ENCODE data around the gene STAT5B. TPM values are rescaled to one million over a fixed set of nuclear protein-coding genes. Genes with fewer than 3 reads are reported as not detected.
A peak's percentile ranks its signal among the peaks of the same experiment; 100 is the strongest.
"Not testable (repeated sequence)": the region's sequence is repeated elsewhere in the genome, so short reads cannot be mapped to it uniquely, and the experiment has no call there.

The STAT5B gene
- total RNA-seq, result 43.3 and 46.8 TPM in 2 replicates
- long read RNA-seq, partial matches to known transcripts, result 12 of 25 reads
- long read RNA-seq, other reads (novel, unspliced or antisense), result 13 of 25 reads

GRCh38 chr17:42276359-42276608 is at the start of gene STAT5B:
STAT5B (minus strand) TSS chr17:42276391; CDS start chr17:42232127, 44,264 bp downstream.
- no peaks in the 10 kb centered on the region for H3K9me3 Mint-ChIP-seq (ENCODE audit: low read depth)
- TF ChIP-seq CTCF (IDR thresholded peaks at IDR 0.05; ENCODE audit: unreplicated experiment), result no peak
- H3K27me3 Mint-ChIP-seq, result no peaks in the 10 kb centered on the region
- H3K36me3 Mint-ChIP-seq (ENCODE audit: insufficient read depth), result no peaks in the 10 kb centered on the region
- peak; percentile 46 for DNase-seq (ENCODE audit: low spot score, unreplicated experiment)
- H3K4me3 Mint-ChIP-seq (ENCODE audit: low read depth), result peak within 1 kb of the TSS; percentile 88
- peaks cover 23% of the 10 kb centered on the region for H3K4me1 Mint-ChIP-seq (ENCODE audit: low read depth)
- peak within 1 kb of the TSS; percentile 95 for H3K27ac Mint-ChIP-seq

DNA sequence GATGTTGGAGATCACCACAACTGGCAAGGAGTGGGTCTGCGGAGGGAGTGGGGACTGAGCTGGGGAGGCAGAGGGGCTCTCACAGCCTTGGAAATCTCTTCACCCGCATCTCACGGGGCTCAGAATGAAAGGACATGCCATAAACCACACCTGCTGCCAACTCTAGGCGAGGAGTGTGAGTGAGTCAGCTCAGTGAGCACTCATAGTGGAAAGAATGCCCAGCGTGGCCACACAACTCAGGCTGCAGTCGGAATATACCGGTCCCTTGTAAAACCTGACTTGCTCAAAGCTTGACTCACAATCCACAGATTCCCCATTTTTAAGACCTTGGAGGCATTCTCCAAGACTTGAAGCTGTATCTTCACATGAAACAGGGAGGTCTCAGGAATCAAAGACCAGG is 48.8 kb upstream of the STAT5B start:
- Mint-ChIP-seq H3K4me1 (ENCODE audit: low read depth) (no peaks in the 10 kb centered on the region), H3K27me3 (no peaks in the 10 kb centered on the region), H3K9me3 (ENCODE audit: low read depth) (no peaks in the 10 kb centered on the region), H3K36me3 (ENCODE audit: insufficient read depth) (peaks cover 24% of the 10 kb centered on the region), H3K4me3 (ENCODE audit: low read depth) (no peak overlapping the region), H3K27ac (peak overlapping the region; percentile 20)
- DNase-seq (ENCODE audit: low spot score, unreplicated experiment), result no peak
- no peak for TF ChIP-seq CTCF (IDR thresholded peaks at IDR 0.05; ENCODE audit: unreplicated experiment)

- Mint-ChIP-seq H3K27me3 (no peaks in the 10 kb centered on the region), H3K9me3 (ENCODE audit: low read depth) (no peaks in the 10 kb centered on the region), H3K4me1 (ENCODE audit: low read depth) (no peaks in the 10 kb centered on the region), H3K27ac (no peak overlapping the region), H3K36me3 (ENCODE audit: insufficient read depth) (peaks cover 25% of the 10 kb centered on the region), H3K4me3 (ENCODE audit: low read depth) (no peak overlapping the region)
- no peak for TF ChIP-seq CTCF (IDR thresholded peaks at IDR 0.05; ENCODE audit: unreplicated experiment)
- no peak for DNase-seq (ENCODE audit: low spot score, unreplicated experiment)
Measured at GRCh38 chr17:42323268-42323773, 47.1 kb upstream of the STAT5B start.

GRCh38 chr17:42322382-42323267 is 46.4 kb upstream of the STAT5B start:
- H3K9me3 Mint-ChIP-seq (ENCODE audit: low read depth), result no peaks in the 10 kb centered on the region
- H3K4me1 Mint-ChIP-seq (ENCODE audit: low read depth), result peaks cover 3% of the 10 kb centered on the region
- no peak overlapping the region for H3K4me3 Mint-ChIP-seq (ENCODE audit: low read depth)
- no peak for TF ChIP-seq CTCF (IDR thresholded peaks at IDR 0.05; ENCODE audit: unreplicated experiment)
- H3K27ac Mint-ChIP-seq, result no peak overlapping the region
- H3K36me3 Mint-ChIP-seq (ENCODE audit: insufficient read depth), result peaks cover 25% of the 10 kb centered on the region
- H3K27me3 Mint-ChIP-seq, result no peaks in the 10 kb centered on the region
- peak; percentile 88 for DNase-seq (ENCODE audit: low spot score, unreplicated experiment)

GRCh38 chr17:42321555-42321954 is 45.4 kb upstream of the STAT5B start:
- H3K9me3 Mint-ChIP-seq (ENCODE audit: low read depth), result no peaks in the 10 kb centered on the region
- peaks cover 14% of the 10 kb centered on the region for H3K4me1 Mint-ChIP-seq (ENCODE audit: low read depth)
- no peak overlapping the region for H3K27ac Mint-ChIP-seq
- peaks cover 24% of the 10 kb centered on the region for H3K36me3 Mint-ChIP-seq (ENCODE audit: insufficient read depth)
- no peak overlapping the region for H3K4me3 Mint-ChIP-seq (ENCODE audit: low read depth)
- no peaks in the 10 kb centered on the region for H3K27me3 Mint-ChIP-seq
- no peak for TF ChIP-seq CTCF (IDR thresholded peaks at IDR 0.05; ENCODE audit: unreplicated experiment)
- no peak for DNase-seq (ENCODE audit: low spot score, unreplicated experiment)

- peaks cover 30% of the 10 kb centered on the region for H3K4me1 Mint-ChIP-seq (ENCODE audit: low read depth)
- not testable (repeated sequence) for H3K27ac Mint-ChIP-seq; H3K9me3 Mint-ChIP-seq (ENCODE audit: low read depth); H3K4me3 Mint-ChIP-seq (ENCODE audit: low read depth); DNase-seq (ENCODE audit: low spot score, unreplicated experiment); H3K27me3 Mint-ChIP-seq
- H3K36me3 Mint-ChIP-seq (ENCODE audit: insufficient read depth), result peaks cover 24% of the 10 kb centered on the region
Measured at GRCh38 chr17:42317967-42318366, 41.8 kb upstream of the STAT5B start.

Data from progenitor cell of endocrine pancreas (in vitro differentiated cells).